GM18868 (cell line): ENCODE measurements around the gene APOBR.

ENCODE experiments used
- ATAC-seq: cut with Tn5 transposase; IDR thresholded peaks from one replicate; pipeline ENCODE4 v1.9.1; 2021; ENCODE audit warnings: mild to moderate bottlenecking, moderate library complexity; ENCODE audit not compliant: unreplicated experiment

The APOBR gene

GRCh38 chr16:28548306-28548802, 53.9 kb downstream of the APOBR start:
- no peak for ATAC-seq
